Measurements from ENCODE around the gene PIGO. TPM values are rescaled to one million over a fixed set of nuclear protein-coding genes. Genes with fewer than 3 reads are reported as not detected.

Gene PIGO
- polyA plus RNA-seq, 1 of the 3 experiments (the other 2 are of a cell fraction) = 31.0 TPM

DNA sequence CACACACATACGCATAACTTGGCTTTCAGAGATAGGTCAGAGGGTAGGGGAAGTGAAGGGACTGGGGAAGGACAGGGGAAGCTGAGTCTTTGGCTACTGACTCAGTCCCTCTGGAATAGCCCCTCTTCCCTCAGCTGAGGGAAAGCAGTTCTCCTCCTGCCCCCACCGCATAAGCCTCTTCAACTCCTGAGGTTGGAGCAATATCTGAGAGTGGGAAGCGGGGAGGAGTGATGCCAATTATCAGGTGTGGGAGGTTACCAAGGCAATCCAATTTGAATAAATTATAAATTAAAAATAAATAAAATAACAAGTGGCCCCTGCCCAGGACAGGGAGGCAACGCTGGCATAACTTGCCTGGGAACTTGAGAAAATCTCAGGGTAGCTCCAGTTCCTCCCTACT is 8.2 kb upstream of the PIGO start:
- WGBS (ENCODE audit: low lambda C conversion rate) = 90% methylated on average over 4 of the region's 4 CpGs
- H3K9ac ChIP-seq = no peak overlapping the region

DNA sequence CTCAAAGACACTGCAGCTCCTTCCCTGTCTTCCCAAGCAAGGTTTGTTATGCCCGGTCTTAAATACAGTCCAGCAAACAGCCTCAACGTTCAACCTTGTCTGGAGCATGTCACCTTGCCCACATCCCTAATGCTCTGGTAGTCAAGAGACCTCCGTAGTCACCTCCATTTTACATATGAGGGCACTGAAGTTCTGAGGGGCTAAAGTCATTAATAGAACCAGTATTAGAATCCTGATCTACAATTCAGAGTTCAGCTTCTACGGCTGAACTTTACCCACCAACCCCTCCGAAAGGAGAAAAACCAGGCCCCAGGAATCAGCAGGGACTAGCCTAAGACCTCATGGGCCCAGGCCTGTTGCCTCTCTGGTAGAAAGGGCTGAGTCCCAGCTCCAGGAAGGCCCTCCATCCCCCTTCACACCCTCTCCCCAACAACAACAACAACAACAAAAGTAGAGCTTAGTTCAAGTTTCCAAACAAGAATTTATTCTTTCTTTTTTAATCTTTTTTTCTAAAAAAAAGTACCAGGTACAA is 7.3 kb upstream of the PIGO start:
- 42% methylated on average over 5 of the region's 5 CpGs for WGBS (ENCODE audit: low lambda C conversion rate)
- Histone ChIP-seq H3K79me2 (ENCODE audit: insufficient read depth) (peaks cover 29% of the 10 kb centered on the region), H3K9me2 (no peaks in the 10 kb centered on the region), H3K4me1 (ENCODE audit: control insufficient read depth in 1 of 2, insufficient read depth in 2 of 2, low read depth in 1 of 2, low read length in 1 of 2) (peaks cover 15 to 25% of the 10 kb centered on the region in 2 experiments; a peak in 3 of 4 replicates), H3F3A (replicated peaks; ENCODE audit: insufficient read depth) (peaks cover 21% of the 10 kb centered on the region), H3K9ac (peak overlapping the region; percentile 87; the same call in 1 of the 2 replicates), H3K9me3 (no peaks in the 10 kb centered on the region), H2AFZ (ENCODE audit: low read depth) (no peak overlapping the region; the same call in 1 of the 2 replicates), H3K4me2 (peak overlapping the region; percentile 93), H3K27ac (ENCODE audit: low read depth in 2 of 2, low read length in 1 of 2) (peak overlapping the region; percentile 86 to 94), H3K4me3 (ENCODE audit: low read depth in 2 of 2, low read length in 1 of 2) (peak overlapping the region in 1 of 2 experiments; percentile 84; a peak in 3 of 4 replicates), H3K36me3 (replicated peaks in 1 of 2; ENCODE audit: control insufficient read depth in 1 of 2, insufficient read depth in 2 of 2, low read length in 1 of 2) (peaks cover 39 to 68% of the 10 kb centered on the region in 2 experiments), H4K20me1 (ENCODE audit: insufficient read depth) (peaks cover 3% of the 10 kb centered on the region; the same call in 1 of the 2 replicates), H3K27me3 (ENCODE audit: insufficient read depth) (no peaks in the 10 kb centered on the region)
- CTCF ChIA-PET = interaction anchor here (0.6 to 3.8 kb wide), 12 partner anchors 8 to 500 kb away, joined by 3 to 25 read pairs (median 4); partner anchors contain the start of genes ATOSB and PIGO
- POLR2A ChIA-PET = interaction anchor here (1.3 to 4.0 kb wide), 4 partner anchors 8 to 32 kb away, joined by 11 to 35 read pairs (median 20); partner anchors contain the start of genes ATOSB, FANCG and VCP
- DNase-seq = no peak
- TF ChIP-seq NRF1 (IDR thresholded peaks at IDR 0.05; ENCODE audit: low read depth, low read length) = no peak
- no peak for TF ChIP-seq SMC3 (IDR thresholded peaks at IDR 0.05; ENCODE audit: low read depth, low read length)
- TF ChIP-seq, protein P1, sequence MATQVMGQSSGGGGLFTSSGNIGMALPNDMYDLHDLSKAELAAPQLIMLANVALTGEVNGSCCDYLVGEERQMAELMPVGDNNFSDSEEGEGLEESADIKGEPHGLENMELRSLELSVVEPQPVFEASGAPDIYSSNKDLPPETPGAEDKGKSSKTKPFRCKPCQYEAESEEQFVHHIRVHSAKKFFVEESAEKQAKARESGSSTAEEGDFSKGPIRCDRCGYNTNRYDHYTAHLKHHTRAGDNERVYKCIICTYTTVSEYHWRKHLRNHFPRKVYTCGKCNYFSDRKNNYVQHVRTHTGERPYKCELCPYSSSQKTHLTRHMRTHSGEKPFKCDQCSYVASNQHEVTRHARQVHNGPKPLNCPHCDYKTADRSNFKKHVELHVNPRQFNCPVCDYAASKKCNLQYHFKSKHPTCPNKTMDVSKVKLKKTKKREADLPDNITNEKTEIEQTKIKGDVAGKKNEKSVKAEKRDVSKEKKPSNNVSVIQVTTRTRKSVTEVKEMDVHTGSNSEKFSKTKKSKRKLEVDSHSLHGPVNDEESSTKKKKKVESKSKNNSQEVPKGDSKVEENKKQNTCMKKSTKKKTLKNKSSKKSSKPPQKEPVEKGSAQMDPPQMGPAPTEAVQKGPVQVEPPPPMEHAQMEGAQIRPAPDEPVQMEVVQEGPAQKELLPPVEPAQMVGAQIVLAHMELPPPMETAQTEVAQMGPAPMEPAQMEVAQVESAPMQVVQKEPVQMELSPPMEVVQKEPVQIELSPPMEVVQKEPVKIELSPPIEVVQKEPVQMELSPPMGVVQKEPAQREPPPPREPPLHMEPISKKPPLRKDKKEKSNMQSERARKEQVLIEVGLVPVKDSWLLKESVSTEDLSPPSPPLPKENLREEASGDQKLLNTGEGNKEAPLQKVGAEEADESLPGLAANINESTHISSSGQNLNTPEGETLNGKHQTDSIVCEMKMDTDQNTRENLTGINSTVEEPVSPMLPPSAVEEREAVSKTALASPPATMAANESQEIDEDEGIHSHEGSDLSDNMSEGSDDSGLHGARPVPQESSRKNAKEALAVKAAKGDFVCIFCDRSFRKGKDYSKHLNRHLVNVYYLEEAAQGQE (IDR thresholded peaks at IDR 0.05; ENCODE audit: low read depth, low read length) = no peak
- no peak for TF ChIP-seq TCF12 (IDR thresholded peaks at IDR 0.05)
- no peak for TF ChIP-seq TEAD4 (IDR thresholded peaks at IDR 0.05; ENCODE audit: borderline replicate concordance, insufficient read depth)
- TF ChIP-seq CHD2 (IDR thresholded peaks at IDR 0.05; ENCODE audit: low read length, partially characterized antibody) = no peak
- TF ChIP-seq, protein P2, sequence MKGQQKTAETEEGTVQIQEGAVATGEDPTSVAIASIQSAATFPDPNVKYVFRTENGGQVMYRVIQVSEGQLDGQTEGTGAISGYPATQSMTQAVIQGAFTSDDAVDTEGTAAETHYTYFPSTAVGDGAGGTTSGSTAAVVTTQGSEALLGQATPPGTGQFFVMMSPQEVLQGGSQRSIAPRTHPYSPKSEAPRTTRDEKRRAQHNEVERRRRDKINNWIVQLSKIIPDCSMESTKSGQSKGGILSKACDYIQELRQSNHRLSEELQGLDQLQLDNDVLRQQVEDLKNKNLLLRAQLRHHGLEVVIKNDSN (IDR thresholded peaks at IDR 0.05; ENCODE audit: borderline replicate concordance, low read depth) = no peak
- TF ChIP-seq SIN3A (IDR thresholded peaks at IDR 0.05; ENCODE audit: borderline replicate concordance, low read depth, low read length) = no peak
- TF ChIP-seq, protein P3, sequence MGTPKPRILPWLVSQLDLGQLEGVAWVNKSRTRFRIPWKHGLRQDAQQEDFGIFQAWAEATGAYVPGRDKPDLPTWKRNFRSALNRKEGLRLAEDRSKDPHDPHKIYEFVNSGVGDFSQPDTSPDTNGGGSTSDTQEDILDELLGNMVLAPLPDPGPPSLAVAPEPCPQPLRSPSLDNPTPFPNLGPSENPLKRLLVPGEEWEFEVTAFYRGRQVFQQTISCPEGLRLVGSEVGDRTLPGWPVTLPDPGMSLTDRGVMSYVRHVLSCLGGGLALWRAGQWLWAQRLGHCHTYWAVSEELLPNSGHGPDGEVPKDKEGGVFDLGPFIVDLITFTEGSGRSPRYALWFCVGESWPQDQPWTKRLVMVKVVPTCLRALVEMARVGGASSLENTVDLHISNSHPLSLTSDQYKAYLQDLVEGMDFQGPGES (IDR thresholded peaks at IDR 0.05; ENCODE audit: low read depth, low read length) = no peak
- TF ChIP-seq JUND (IDR thresholded peaks at IDR 0.05) = no peak
- TF ChIP-seq POLR2AphosphoS5 (IDR thresholded peaks at IDR 0.05; ENCODE audit: low read depth, low read length) = no peak
- no peak for TF ChIP-seq GATA2 (CRISPR knock-in tag; IDR thresholded peaks at IDR 0.05)
- TF ChIP-seq MEF2A (IDR thresholded peaks at IDR 0.05; ENCODE audit: borderline replicate concordance, low read depth) = no peak

More for the DNA sequence above, 8.2 kb upstream of the PIGO start:
- H3K9me2 ChIP-seq = no peaks in the 10 kb centered on the region
- TF ChIP-seq TAF1 (IDR thresholded peaks at IDR 0.05; ENCODE audit: borderline replicate concordance, low read depth, low read length) (no peak), RAD21 (IDR thresholded peaks at IDR 0.05; ENCODE audit: low read length) (no peak), POLR2AphosphoS5 (IDR thresholded peaks at IDR 0.05; ENCODE audit: low read depth, low read length) (no peak), JUND (IDR thresholded peaks at IDR 0.05) (no peak), MEF2A (IDR thresholded peaks at IDR 0.05; ENCODE audit: borderline replicate concordance, low read depth) (no peak), YY1 (IDR thresholded peaks at IDR 0.05; ENCODE audit: low read depth) (no peak), TCF12 (IDR thresholded peaks at IDR 0.05) (no peak), FOXM1 (IDR thresholded peaks at IDR 0.05; ENCODE audit: low read depth) (no peak), RFX5 (IDR thresholded peaks at IDR 0.05; ENCODE audit: low read length) (no peak), MXI1 (IDR thresholded peaks at IDR 0.05; ENCODE audit: low read depth, low read length) (no peak)
- TF ChIP-seq, protein P4, sequence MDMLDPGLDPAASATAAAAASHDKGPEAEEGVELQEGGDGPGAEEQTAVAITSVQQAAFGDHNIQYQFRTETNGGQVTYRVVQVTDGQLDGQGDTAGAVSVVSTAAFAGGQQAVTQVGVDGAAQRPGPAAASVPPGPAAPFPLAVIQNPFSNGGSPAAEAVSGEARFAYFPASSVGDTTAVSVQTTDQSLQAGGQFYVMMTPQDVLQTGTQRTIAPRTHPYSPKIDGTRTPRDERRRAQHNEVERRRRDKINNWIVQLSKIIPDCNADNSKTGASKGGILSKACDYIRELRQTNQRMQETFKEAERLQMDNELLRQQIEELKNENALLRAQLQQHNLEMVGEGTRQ (IDR thresholded peaks at IDR 0.05; ENCODE audit: borderline replicate concordance, low read depth, low read length) = no peak
- TF ChIP-seq, protein P2 (IDR thresholded peaks at IDR 0.05; ENCODE audit: borderline replicate concordance, low read depth) = no peak
- peaks cover 38% of the 10 kb centered on the region for H3K79me2 ChIP-seq (ENCODE audit: insufficient read depth)
- peaks cover 11% of the 10 kb centered on the region; the same call in 1 of the 2 replicates for H4K20me1 ChIP-seq (ENCODE audit: insufficient read depth)
- H3K4me1 ChIP-seq (ENCODE audit: control insufficient read depth in 1 of 2, insufficient read depth in 2 of 2, low read depth in 1 of 2, low read length in 1 of 2) = peaks cover 15 to 25% of the 10 kb centered on the region in 2 experiments; a peak in 3 of 4 replicates
- H3K27ac ChIP-seq (ENCODE audit: low read depth in 2 of 2, low read length in 1 of 2) = peak overlapping the region in 1 of 2 experiments; percentile 94; a peak in 1 of 4 replicates
- H2AFZ ChIP-seq (ENCODE audit: low read depth) = no peak overlapping the region
- H3F3A ChIP-seq (replicated peaks; ENCODE audit: insufficient read depth) = peaks cover 21% of the 10 kb centered on the region
- no peaks in the 10 kb centered on the region for H3K9me3 ChIP-seq
- H3K27me3 ChIP-seq (ENCODE audit: insufficient read depth) = no peaks in the 10 kb centered on the region
- H3K4me3 ChIP-seq (ENCODE audit: low read depth in 2 of 2, low read length in 1 of 2) = no peak overlapping the region
- POLR2A ChIA-PET = interaction anchor here (2.4 to 4.0 kb wide), 2 partner anchors 10 to 25 kb away, joined by 29 to 35 read pairs; partner anchors contain the start of genes ATOSB and FANCG
- DNase-seq = no peak
- CTCF ChIA-PET = interaction anchor here (1.0 to 3.8 kb wide), 3 partner anchors 9 to 12 kb away, joined by 3 to 25 read pairs (median 11); partner anchors contain the start of genes ATOSB and PIGO
- peaks cover 36 to 70% of the 10 kb centered on the region in 2 experiments for H3K36me3 ChIP-seq (replicated peaks in 1 of 2; ENCODE audit: control insufficient read depth in 1 of 2, insufficient read depth in 2 of 2, low read length in 1 of 2)
- no peak overlapping the region for H3K4me2 ChIP-seq
